Activated naive CD4-positive, alpha-beta T cell treated with anti-CD3 and anti-CD28 coated beads, Interleukin-2, amount 10 ng/mL, durations not matched to agents 7 days and 5 days (primary cell): ENCODE data around the gene MBD3L5.
"Not testable (repeated sequence)": the region's sequence is repeated elsewhere in the genome, so short reads cannot be mapped to it uniquely, and the experiment has no call there.

Experiments
- CTCF ChIA-PET: fragments of 350-600 bp; sonication (Branson Sonifier 250); formaldehyde crosslinking; loops from one replicate; lab custom pipeline; 2021; ENCODE audit warnings: antibody characterized with exemption; lab: Charles Lee
- DNase-seq: peaks from one replicate; pipeline ENCODE4 v3.0.0-alpha.2; 2020
- H3K27ac Mint-ChIP-seq: one replicate; pipeline ENCODE4 v1.8.0; 2021; ENCODE audit warnings: mild to moderate bottlenecking, moderate library complexity, mixed read lengths
- H3K27me3 Mint-ChIP-seq: one replicate; pipeline ENCODE4 v1.8.0; 2021; ENCODE audit warnings: mild to moderate bottlenecking, mixed read lengths
- H3K36me3 Mint-ChIP-seq: one replicate; pipeline ENCODE4 v1.8.0; 2021; ENCODE audit warnings: mixed read lengths
- H3K4me1 Mint-ChIP-seq: one replicate; pipeline ENCODE4 v1.8.0; 2021; ENCODE audit warnings: mixed read lengths
- H3K4me3 Mint-ChIP-seq: one replicate; pipeline ENCODE4 v1.8.0; 2021; ENCODE audit warnings: mild to moderate bottlenecking, moderate library complexity, mixed read lengths
- H3K9me3 Mint-ChIP-seq: one replicate; pipeline ENCODE4 v1.8.0; 2021; ENCODE audit warnings: mixed read lengths

MBD3L5 gene

GRCh38 chr19:7010722-7011593 lies 19.4 kb upstream of the MBD3L5 start:
- no peak for DNase-seq
- Mint-ChIP-seq H3K4me1 (peaks cover 30% of the 10 kb centered on the region), H3K27ac (no peak overlapping the region), H3K4me3 (no peak overlapping the region), H3K36me3 (no peaks in the 10 kb centered on the region), H3K9me3 (peaks cover 6% of the 10 kb centered on the region), H3K27me3 (no peaks in the 10 kb centered on the region)
- CTCF ChIA-PET: no interaction called here

GRCh38 chr19:7013678-7014077 lies 16.7 kb upstream of the MBD3L5 start:
- no peak overlapping the region for H3K27ac Mint-ChIP-seq
- H3K9me3 Mint-ChIP-seq: peaks cover 6% of the 10 kb centered on the region
- CTCF ChIA-PET: no interaction called here
- DNase-seq: no peak
- no peaks in the 10 kb centered on the region for H3K36me3 Mint-ChIP-seq
- H3K4me3 Mint-ChIP-seq: no peak overlapping the region
- H3K4me1 Mint-ChIP-seq: peaks cover 21% of the 10 kb centered on the region
- H3K27me3 Mint-ChIP-seq: no peaks in the 10 kb centered on the region

- no peaks in the 10 kb centered on the region for H3K9me3 Mint-ChIP-seq
- H3K27me3 Mint-ChIP-seq: no peaks in the 10 kb centered on the region
- H3K4me1 Mint-ChIP-seq: peaks cover 2% of the 10 kb centered on the region
- H3K4me3 Mint-ChIP-seq: no peak overlapping the region
- CTCF ChIA-PET: no interaction called here
- H3K36me3 Mint-ChIP-seq: no peaks in the 10 kb centered on the region
- DNase-seq: no peak
- H3K27ac Mint-ChIP-seq: no peak overlapping the region
Observed at GRCh38 chr19:7018828-7019227, 11.6 kb upstream of the MBD3L5 start.

GRCh38 chr19:7021331-7021730 lies 9.0 kb upstream of the MBD3L5 start, which contains the start of gene MBD3L2B:
TSS of gene MBD3L2B (minus strand) at chr19:7021431. CDS start at chr19:7021397, 34 bp downstream.
- H3K27me3 Mint-ChIP-seq, H3K27ac Mint-ChIP-seq, H3K9me3 Mint-ChIP-seq, H3K4me3 Mint-ChIP-seq, DNase-seq, H3K36me3 Mint-ChIP-seq, CTCF ChIA-PET, H3K4me1 Mint-ChIP-seq: not testable (repeated sequence)

- H3K9me3 Mint-ChIP-seq, H3K4me3 Mint-ChIP-seq, H3K27ac Mint-ChIP-seq, H3K4me1 Mint-ChIP-seq, H3K36me3 Mint-ChIP-seq, H3K27me3 Mint-ChIP-seq, DNase-seq, CTCF ChIA-PET: not testable (repeated sequence)
Observed at GRCh38 chr19:7028790-7029189, 1.6 kb upstream of the MBD3L5 start.

GRCh38 chr19:7040079-7040478 lies 9.7 kb downstream of the MBD3L5 start, which contains the start of gene MBD3L4:
TSS of gene MBD3L4 (minus strand) at chr19:7040179. CDS start at chr19:7040144, 35 bp downstream.
- H3K9me3 Mint-ChIP-seq, DNase-seq, H3K36me3 Mint-ChIP-seq, H3K4me1 Mint-ChIP-seq, H3K4me3 Mint-ChIP-seq, H3K27me3 Mint-ChIP-seq, CTCF ChIA-PET, H3K27ac Mint-ChIP-seq: not testable (repeated sequence)

GRCh38 chr19:7041563-7041962 lies 11.2 kb downstream of the MBD3L5 start:
- H3K27ac Mint-ChIP-seq, H3K4me1 Mint-ChIP-seq, H3K4me3 Mint-ChIP-seq, H3K27me3 Mint-ChIP-seq, CTCF ChIA-PET, H3K9me3 Mint-ChIP-seq, H3K36me3 Mint-ChIP-seq, DNase-seq: not testable (repeated sequence)

- H3K4me1 Mint-ChIP-seq, DNase-seq, H3K27ac Mint-ChIP-seq, CTCF ChIA-PET, H3K27me3 Mint-ChIP-seq, H3K36me3 Mint-ChIP-seq, H3K4me3 Mint-ChIP-seq, H3K9me3 Mint-ChIP-seq: not testable (repeated sequence)
Observed at GRCh38 chr19:7049021-7049420, 18.6 kb downstream of the MBD3L5 start, which contains the start of gene MBD3L2. TSS of gene MBD3L2 (plus strand) at chr19:7049321. CDS start at chr19:7049374, 53 bp downstream.

GRCh38 chr19:7051421-7051820 lies 21.0 kb downstream of the MBD3L5 start:
- H3K36me3 Mint-ChIP-seq, H3K9me3 Mint-ChIP-seq, H3K4me1 Mint-ChIP-seq, H3K27ac Mint-ChIP-seq, H3K27me3 Mint-ChIP-seq, H3K4me3 Mint-ChIP-seq, CTCF ChIA-PET, DNase-seq: not testable (repeated sequence)

- H3K27me3 Mint-ChIP-seq, CTCF ChIA-PET, H3K9me3 Mint-ChIP-seq, H3K27ac Mint-ChIP-seq, H3K4me1 Mint-ChIP-seq, H3K4me3 Mint-ChIP-seq, H3K36me3 Mint-ChIP-seq: not testable (repeated sequence)
- DNase-seq: peak; percentile 32
Observed at GRCh38 chr19:7052896-7053295, 22.5 kb downstream of the MBD3L5 start.

GRCh38 chr19:7054635-7055368 lies 24.4 kb downstream of the MBD3L5 start:
- CTCF ChIA-PET, H3K9me3 Mint-ChIP-seq, H3K36me3 Mint-ChIP-seq, H3K27me3 Mint-ChIP-seq, H3K4me3 Mint-ChIP-seq, DNase-seq, H3K27ac Mint-ChIP-seq, H3K4me1 Mint-ChIP-seq: not testable (repeated sequence)

- H3K4me1 Mint-ChIP-seq, H3K27ac Mint-ChIP-seq, H3K27me3 Mint-ChIP-seq, H3K4me3 Mint-ChIP-seq, DNase-seq, H3K36me3 Mint-ChIP-seq, H3K9me3 Mint-ChIP-seq, CTCF ChIA-PET: not testable (repeated sequence)
Observed at GRCh38 chr19:7055679-7056078, 25.3 kb downstream of the MBD3L5 start.

GRCh38 chr19:7056371-7056770 lies 26.0 kb downstream of the MBD3L5 start:
- DNase-seq, H3K27me3 Mint-ChIP-seq, H3K9me3 Mint-ChIP-seq, CTCF ChIA-PET, H3K4me3 Mint-ChIP-seq, H3K36me3 Mint-ChIP-seq, H3K4me1 Mint-ChIP-seq, H3K27ac Mint-ChIP-seq: not testable (repeated sequence)

- CTCF ChIA-PET, H3K27ac Mint-ChIP-seq, H3K27me3 Mint-ChIP-seq, H3K4me3 Mint-ChIP-seq, H3K9me3 Mint-ChIP-seq, H3K36me3 Mint-ChIP-seq, H3K4me1 Mint-ChIP-seq, DNase-seq: not testable (repeated sequence)
Observed at GRCh38 chr19:7058576-7058975, 28.2 kb downstream of the MBD3L5 start, which contains the start of gene MBD3L3. TSS of gene MBD3L3 (minus strand) at chr19:7058676. CDS start at chr19:7058605, 71 bp downstream.

GRCh38 chr19:7059977-7060376 lies 29.6 kb downstream of the MBD3L5 start:
- DNase-seq, H3K4me3 Mint-ChIP-seq, H3K27ac Mint-ChIP-seq, H3K9me3 Mint-ChIP-seq, H3K27me3 Mint-ChIP-seq, CTCF ChIA-PET, H3K36me3 Mint-ChIP-seq, H3K4me1 Mint-ChIP-seq: not testable (repeated sequence)
